Astrocyte of the spinal cord (primary cell): Measurements from ENCODE around the gene CACUL1.

Experiments used
- DNase-seq: peaks from one replicate; pipeline ENCODE4 v3.0.0; 2011; ENCODE audit warnings: low read depth, low spot score
- H3K4me3 ChIP-seq: 2 replicates; pipeline ENCODE4 v1.5.1; 2011; ENCODE audit warnings: low read depth, mild to moderate bottlenecking, low read length, moderate library complexity
- in situ Hi-C: cut with HindIII; loops from 2 replicates; pipeline ENCODE4 v1.10.0; 2017; ENCODE audit warnings: low sequenced_read_pairs
- TF ChIP-seq, protein P1 (sequence below): IDR thresholded peaks from 2 replicates; pipeline ENCODE4 v1.5.1; 2012; ENCODE audit warnings: low read depth, mild to moderate bottlenecking, low read length, inconsistent platforms

CACUL1 gene

DNA sequence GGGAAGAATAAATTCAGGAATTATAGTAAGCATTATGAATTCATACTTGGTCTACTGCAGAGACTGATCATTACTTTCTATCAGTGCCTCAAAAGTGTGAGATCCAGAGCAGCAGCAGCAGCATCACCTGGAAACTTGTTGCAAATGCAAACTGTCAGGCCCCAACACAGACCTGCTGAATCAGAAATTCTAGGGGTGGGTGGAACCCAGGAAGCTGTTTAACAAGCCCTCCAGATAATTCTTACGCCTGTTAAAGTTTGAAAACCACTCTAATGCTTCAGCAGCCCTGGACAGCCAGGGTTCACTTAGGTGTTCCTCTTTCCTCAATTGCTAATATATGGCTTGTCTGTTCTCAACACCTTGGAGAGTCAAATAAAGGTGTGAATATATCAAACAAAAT, 19.5 kb downstream of the CACUL1 start:
- H3K4me3 ChIP-seq, result no peak overlapping the region
- in situ Hi-C loops, result no loop called here
- TF ChIP-seq, protein P1, sequence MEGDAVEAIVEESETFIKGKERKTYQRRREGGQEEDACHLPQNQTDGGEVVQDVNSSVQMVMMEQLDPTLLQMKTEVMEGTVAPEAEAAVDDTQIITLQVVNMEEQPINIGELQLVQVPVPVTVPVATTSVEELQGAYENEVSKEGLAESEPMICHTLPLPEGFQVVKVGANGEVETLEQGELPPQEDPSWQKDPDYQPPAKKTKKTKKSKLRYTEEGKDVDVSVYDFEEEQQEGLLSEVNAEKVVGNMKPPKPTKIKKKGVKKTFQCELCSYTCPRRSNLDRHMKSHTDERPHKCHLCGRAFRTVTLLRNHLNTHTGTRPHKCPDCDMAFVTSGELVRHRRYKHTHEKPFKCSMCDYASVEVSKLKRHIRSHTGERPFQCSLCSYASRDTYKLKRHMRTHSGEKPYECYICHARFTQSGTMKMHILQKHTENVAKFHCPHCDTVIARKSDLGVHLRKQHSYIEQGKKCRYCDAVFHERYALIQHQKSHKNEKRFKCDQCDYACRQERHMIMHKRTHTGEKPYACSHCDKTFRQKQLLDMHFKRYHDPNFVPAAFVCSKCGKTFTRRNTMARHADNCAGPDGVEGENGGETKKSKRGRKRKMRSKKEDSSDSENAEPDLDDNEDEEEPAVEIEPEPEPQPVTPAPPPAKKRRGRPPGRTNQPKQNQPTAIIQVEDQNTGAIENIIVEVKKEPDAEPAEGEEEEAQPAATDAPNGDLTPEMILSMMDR, result no peak
- DNase-seq, result no peak

- in situ Hi-C loops, result no loop called here
- TF ChIP-seq, protein P1, result peak; percentile 33
- no peak overlapping the region for H3K4me3 ChIP-seq
- DNase-seq, result no peak
Observed at GRCh38 chr10:118734475-118734874, 20.3 kb downstream of the CACUL1 start.

GRCh38 chr10:118732245-118733165, 22.3 kb downstream of the CACUL1 start:
- in situ Hi-C loops, result no loop called here
- TF ChIP-seq, protein P1, result no peak
- no peak overlapping the region for H3K4me3 ChIP-seq
- no peak for DNase-seq

GRCh38 chr10:118730756-118731456, 23.9 kb downstream of the CACUL1 start:
- DNase-seq, result no peak
- in situ Hi-C loops, result no loop called here
- no peak overlapping the region for H3K4me3 ChIP-seq
- TF ChIP-seq, protein P1, result no peak

GRCh38 chr10:118729641-118730258, 25.0 kb downstream of the CACUL1 start:
- DNase-seq, result no peak
- in situ Hi-C loops, result no loop called here
- TF ChIP-seq, protein P1, result no peak
- no peak overlapping the region for H3K4me3 ChIP-seq

GRCh38 chr10:118729200-118729599, 25.6 kb downstream of the CACUL1 start:
- no peak overlapping the region for H3K4me3 ChIP-seq
- TF ChIP-seq, protein P1, result no peak
- DNase-seq, result no peak
- in situ Hi-C loops, result no loop called here
